Transverse colon (tissue), 4 donors: ENCODE measurements around the gene CNKSR2. TPM values are rescaled to one million over a fixed set of nuclear protein-coding genes. Genes with fewer than 3 reads are reported as not detected.

ENCODE experiments used
- DNase-seq: peaks from one replicate; pipeline ENCODE4 v3.0.0-alpha.2; 2019
- H3K27ac ChIP-seq, 4 donors: fragments of 200-600 bp; sonication (generic); 2 replicates each; pipeline ENCODE4 v1.5.1; 2016 to 2018; ENCODE audit warnings: inconsistent platforms in 4 of 4
- H3K27me3 ChIP-seq: fragments of 200-600 bp; sonication (generic); 2 replicates; pipeline ENCODE4 v1.5.1; 2017; ENCODE audit warnings: inconsistent platforms
- H3K36me3 ChIP-seq, 4 donors: fragments of 200-600 bp; sonication (generic); 2 replicates each; pipeline ENCODE4 v1.5.1; 2017 to 2019; ENCODE audit warnings: inconsistent platforms in 4 of 4
- H3K4me1 ChIP-seq, 4 donors: fragments of 200-600 bp; sonication (generic); 2 replicates each; pipeline ENCODE4 v1.5.1; 2017 to 2020; ENCODE audit warnings: inconsistent platforms in 4 of 4
- H3K4me3 ChIP-seq, 4 donors: fragments of 200-600 bp; sonication (generic); 1 replicate in 1 of 4; 2 replicates in 3 of 4; pipeline versions ENCODE4 v1.5.1 to v1.6.1; 2017 to 2019; ENCODE audit warnings: inconsistent platforms in 4 of 4
- H3K9me3 ChIP-seq, 2 donors: fragments of 200-600 bp; sonication (generic); 2 replicates each; pipeline ENCODE4 v1.5.1; 2017 to 2019; ENCODE audit warnings: inconsistent platforms in 2 of 2
- EP300 ChIP-seq: sonication (generic); formaldehyde crosslinking; IDR thresholded peaks from one replicate; pipeline ENCODE4 v1.6.1; 2017; ENCODE audit warnings: antibody characterized with exemption, low read depth
- POLR2A ChIP-seq: fragments of 450-650 bp; IDR thresholded peaks from one replicate; pipeline ENCODE4 v1.6.1; 2016; ENCODE audit warnings: antibody characterized with exemption, mild to moderate bottlenecking, moderate library complexity
- POLR2AphosphoS5 ChIP-seq, 3 donors: sonication (generic); formaldehyde crosslinking; IDR thresholded peaks; one replicate each; pipeline ENCODE4 v1.6.1; 2016; ENCODE audit warnings: antibody characterized with exemption in 3 of 3
- WGBS, 2 donors: methylation state at CpG; one replicate each; pipeline ENCODE4 v1.1.5; 2018; ENCODE audit warnings: low coverage in 1 of 2; 5-methylcytosine and 5-hydroxymethylcytosine counted together
- in situ Hi-C, 4 donors: fragments of 200-750 bp; cut with MboI; loops; one replicate each; pipeline versions ENCODE4 v1.15.0 to v1.15.1; 2017; ENCODE audit warnings: low sequenced_read_pairs in 3 of 4, low pct_ligation_motif_present in 1 of 4, low pct_unique_long_range_greater_than_20kb in 1 of 4
- intact Hi-C: fragments of 100-400 bp; cut with DNase I; formaldehyde crosslinking; loops from one replicate; pipeline ENCODE4 v1.15.1; 2023; ENCODE audit warnings: low total_unique reads
- total RNA-seq, 4 donors: library from RNA; depleted of rRNA; stranded (reverse); fragments of >200 nt; gene quantifications; one replicate each; pipeline ENCODE4 v1.1.0, GENCODE V29; 2016
- TF ChIP-seq, protein P1 (sequence below), 5 experiments: fragments of 200-600 bp in 3 of 5; fragments of 450-650 bp in 2 of 5; sonication (generic) in 3 of 5; IDR thresholded peaks; 1 replicate in 2 of 5; 2 replicates in 3 of 5; pipeline ENCODE4 v1.5.1; 2016 to 2017; ENCODE audit warnings: antibody characterized with exemption in 5 of 5, inconsistent platforms in 3 of 5, mild to moderate bottlenecking in 2 of 5, moderate library complexity in 1 of 5

The CNKSR2 gene
- total RNA-seq, 4 donors from 2014 or later: 0.55 to 15.0 (median 2.7) TPM; not detected in 1

DNA sequence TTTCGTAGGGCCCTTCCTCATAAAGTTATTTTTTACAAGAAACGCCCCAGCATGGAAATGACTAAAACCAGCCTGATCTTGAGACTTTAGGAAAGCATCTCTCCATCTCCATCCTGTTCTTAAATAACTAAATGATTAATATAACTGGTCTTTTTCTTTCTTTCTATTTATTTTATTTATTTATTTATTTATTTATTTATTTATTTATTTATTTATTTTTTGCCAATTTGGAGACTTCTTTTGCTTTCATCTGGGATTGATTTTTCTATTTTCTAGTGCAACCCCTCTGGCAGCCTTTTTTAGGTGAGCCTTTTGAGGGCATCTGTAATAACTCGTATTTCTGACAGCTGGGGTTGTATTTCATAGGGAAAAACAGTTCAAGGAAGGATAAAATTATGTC, 285.1 kb downstream of the CNKSR2 start:
- Histone ChIP-seq H3K27ac (peak overlapping the region in 3 of 4 donors; percentile 24 to 81 (median 52)), H3K36me3 (no peaks in the 10 kb centered on the region), H3K9me3 (no peaks in the 10 kb centered on the region), H3K4me1 (no peaks in the 10 kb centered on the region), H3K4me3 (peak overlapping the region in 1 of 4 donors; percentile 54), H3K27me3 (peaks cover 18% of the 10 kb centered on the region)
- in situ Hi-C loops: no loop called here
- no peak for DNase-seq
- intact Hi-C loops: no loop called here
- 40 to 65% methylated on average over 1 to 3 of the region's 3 CpGs for WGBS, 2 donors
- TF ChIP-seq POLR2A (no peak), EP300 (no peak), POLR2AphosphoS5 (IDR thresholded peaks at IDR 0.05) (no peak)
- TF ChIP-seq, protein P1, sequence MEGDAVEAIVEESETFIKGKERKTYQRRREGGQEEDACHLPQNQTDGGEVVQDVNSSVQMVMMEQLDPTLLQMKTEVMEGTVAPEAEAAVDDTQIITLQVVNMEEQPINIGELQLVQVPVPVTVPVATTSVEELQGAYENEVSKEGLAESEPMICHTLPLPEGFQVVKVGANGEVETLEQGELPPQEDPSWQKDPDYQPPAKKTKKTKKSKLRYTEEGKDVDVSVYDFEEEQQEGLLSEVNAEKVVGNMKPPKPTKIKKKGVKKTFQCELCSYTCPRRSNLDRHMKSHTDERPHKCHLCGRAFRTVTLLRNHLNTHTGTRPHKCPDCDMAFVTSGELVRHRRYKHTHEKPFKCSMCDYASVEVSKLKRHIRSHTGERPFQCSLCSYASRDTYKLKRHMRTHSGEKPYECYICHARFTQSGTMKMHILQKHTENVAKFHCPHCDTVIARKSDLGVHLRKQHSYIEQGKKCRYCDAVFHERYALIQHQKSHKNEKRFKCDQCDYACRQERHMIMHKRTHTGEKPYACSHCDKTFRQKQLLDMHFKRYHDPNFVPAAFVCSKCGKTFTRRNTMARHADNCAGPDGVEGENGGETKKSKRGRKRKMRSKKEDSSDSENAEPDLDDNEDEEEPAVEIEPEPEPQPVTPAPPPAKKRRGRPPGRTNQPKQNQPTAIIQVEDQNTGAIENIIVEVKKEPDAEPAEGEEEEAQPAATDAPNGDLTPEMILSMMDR (IDR thresholded peaks at IDR 0.05): no peak

DNA sequence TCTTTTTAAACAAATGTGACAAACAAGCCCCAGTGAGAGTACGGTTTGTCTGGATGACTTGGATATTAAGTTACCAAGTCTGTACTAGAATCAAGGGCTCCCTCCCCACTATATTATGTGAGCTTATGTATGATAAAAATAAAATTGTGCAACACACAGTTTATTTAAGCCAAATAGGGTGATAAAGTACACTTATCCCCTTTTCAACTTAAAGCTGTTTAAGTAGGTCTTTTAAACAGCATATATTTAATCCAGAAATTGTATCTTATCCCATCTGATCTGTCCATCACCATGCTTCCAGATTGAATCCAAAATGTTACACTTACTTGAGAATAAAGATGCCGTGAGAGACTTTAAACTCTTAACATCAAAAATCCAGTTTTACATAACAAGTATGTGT, 285.9 kb downstream of the CNKSR2 start:
- DNase-seq: no peak
- 69 to 80% methylated on average over 2 of the region's 2 CpGs for WGBS, 2 donors
- TF ChIP-seq POLR2A (no peak), POLR2AphosphoS5 (IDR thresholded peaks at IDR 0.05) (no peak), EP300 (no peak)
- TF ChIP-seq, protein P1 (IDR thresholded peaks at IDR 0.05): no peak
- no peak overlapping the region for H3K4me3 ChIP-seq
- peaks cover 18% of the 10 kb centered on the region for H3K27me3 ChIP-seq
- intact Hi-C loops (no loop called here), in situ Hi-C loops (no loop called here)
- no peak overlapping the region for H3K27ac ChIP-seq
- no peaks in the 10 kb centered on the region for H3K36me3 ChIP-seq
- H3K9me3 ChIP-seq: no peaks in the 10 kb centered on the region
- H3K4me1 ChIP-seq: no peaks in the 10 kb centered on the region

DNA sequence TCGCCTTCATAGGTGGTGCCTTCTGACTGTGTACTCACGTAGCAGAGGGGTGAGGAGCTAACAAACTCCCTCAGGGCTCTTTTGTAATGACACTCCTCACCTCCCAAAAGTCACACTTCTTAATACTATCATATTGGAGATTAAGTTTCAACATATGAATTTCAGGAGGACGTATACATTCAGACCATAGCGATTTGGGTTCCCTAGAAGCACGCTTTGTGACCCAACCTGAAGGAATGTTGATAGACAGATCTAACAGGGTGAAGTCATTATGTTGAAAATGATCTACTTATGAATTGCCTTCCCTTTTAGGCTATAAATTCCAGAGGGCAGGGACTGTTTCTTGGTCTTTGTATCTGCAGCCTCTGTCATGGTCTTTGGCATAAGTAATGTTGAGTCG, 287.1 kb downstream of the CNKSR2 start:
- Histone ChIP-seq H3K4me3 (no peak overlapping the region), H3K36me3 (no peaks in the 10 kb centered on the region), H3K27me3 (peaks cover 18% of the 10 kb centered on the region), H3K4me1 (no peaks in the 10 kb centered on the region), H3K27ac (no peak overlapping the region), H3K9me3 (no peaks in the 10 kb centered on the region)
- intact Hi-C loops: no loop called here
- DNase-seq: no peak
- 73 to 90% methylated on average over 2 to 6 of the region's 6 CpGs for WGBS, 2 donors
- TF ChIP-seq POLR2AphosphoS5 (IDR thresholded peaks at IDR 0.05): no peak
- no peak for TF ChIP-seq EP300
- no peak for TF ChIP-seq POLR2A
- TF ChIP-seq, protein P1 (IDR thresholded peaks at IDR 0.05): no peak
- in situ Hi-C loops: no loop called here

DNA sequence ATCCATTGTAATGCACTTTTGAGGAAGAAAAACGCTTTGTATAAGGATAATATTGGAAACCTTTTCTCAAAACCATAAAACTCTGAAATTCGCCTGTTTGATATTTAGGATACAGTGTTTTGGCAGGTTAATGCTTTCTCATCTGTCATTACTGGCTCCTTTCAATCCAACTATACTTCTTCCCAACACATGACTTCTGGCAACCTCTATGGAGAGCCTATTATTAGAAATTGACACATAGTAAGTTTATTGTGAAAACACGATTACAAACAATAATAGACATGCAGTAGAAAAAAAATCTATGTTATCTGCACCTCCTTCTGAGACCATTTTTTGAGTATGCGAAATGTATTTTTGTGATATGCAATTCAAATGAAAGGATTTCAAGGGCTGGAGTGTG, 288.5 kb downstream of the CNKSR2 start:
- Histone ChIP-seq H3K27ac (no peak overlapping the region), H3K27me3 (peaks cover 12% of the 10 kb centered on the region), H3K36me3 (no peaks in the 10 kb centered on the region), H3K4me3 (no peak overlapping the region), H3K4me1 (no peaks in the 10 kb centered on the region), H3K9me3 (no peaks in the 10 kb centered on the region)
- intact Hi-C loops: no loop called here
- in situ Hi-C loops: no loop called here
- no peak for DNase-seq
- TF ChIP-seq EP300 (no peak), POLR2AphosphoS5 (IDR thresholded peaks at IDR 0.05) (no peak), POLR2A (no peak)
- TF ChIP-seq, protein P1 (IDR thresholded peaks at IDR 0.05): no peak
- 70 to 86% methylated on average over 1 to 4 of the region's 4 CpGs for WGBS, 2 donors
